Retinal pigment epithelial cell (primary cell): ENCODE measurements around the gene LHX5.

Source experiments
- DNase-seq: peaks from one replicate; pipeline ENCODE4 v3.0.0-alpha.2; 2010; ENCODE audit warnings: low read depth
- H3K4me3 ChIP-seq: 2 replicates; pipeline ENCODE4 v1.5.1; 2011; ENCODE audit warnings: mild to moderate bottlenecking, low read length, control low read depth, moderate library complexity
- CTCF ChIP-seq: conservative IDR thresholded peaks from 2 replicates; pipeline ENCODE4 v1.5.1; 2011; ENCODE audit warnings: low read depth, low read length, control low read depth, inconsistent platforms

LHX5 gene

GRCh38 chr12:113427882-113428281, 43.8 kb downstream of the LHX5 start:
- no peak for DNase-seq
- H3K4me3 ChIP-seq = no peak overlapping the region
- no peak for TF ChIP-seq CTCF

- DNase-seq = no peak
- TF ChIP-seq CTCF = no peak
- H3K4me3 ChIP-seq = no peak overlapping the region
Observed at GRCh38 chr12:113425960-113426453, 45.7 kb downstream of the LHX5 start.

- no peak for DNase-seq
- no peak overlapping the region for H3K4me3 ChIP-seq
- peak; percentile 89 for TF ChIP-seq CTCF
Observed at GRCh38 chr12:113424915-113425823, 46.5 kb downstream of the LHX5 start.

GRCh38 chr12:113424456-113424855, 47.2 kb downstream of the LHX5 start:
- no peak for DNase-seq
- no peak overlapping the region for H3K4me3 ChIP-seq
- TF ChIP-seq CTCF = no peak

GRCh38 chr12:113422886-113423669, 48.6 kb downstream of the LHX5 start:
- peak overlapping the region; percentile 73 for H3K4me3 ChIP-seq
- TF ChIP-seq CTCF = no peak

GRCh38 chr12:113422030-113422885, 49.4 kb downstream of the LHX5 start, which contains the start of gene SDSL:
Gene SDSL, plus strand, starts transcription at chr12:113422380. Its CDS starts 5,603 bp downstream, at chr12:113427983.
- TF ChIP-seq CTCF = no peak
- peak; percentile 31 for DNase-seq
- H3K4me3 ChIP-seq = peak within 1 kb of the TSS; percentile 73

More at GRCh38 chr12:113422886-113423669, 48.6 kb downstream of the LHX5 start:
- DNase-seq = no peak
